Activated T-cell treated with anti-CD3 and anti-CD28 coated beads, Interleukin-2, amount 50 U/mL, for 72 hours (primary cell): ENCODE measurements around the gene MAN1B1. TPM values are rescaled to one million over a fixed set of nuclear protein-coding genes. Genes with fewer than 3 reads are reported as not detected.
A peak's percentile ranks its signal among the peaks of the same experiment; 100 is the strongest.

Experiments
- ATAC-seq, 2 donors: fragments of 150-1000 bp; cut with Tn5 transposase; replicated peaks in 1 of 2; 2 replicates each; pipeline ENCODE4 v1.10.0; 2021; ENCODE audit warnings: moderate library complexity in 2 of 2, mild to moderate bottlenecking in 1 of 2
- DNase-seq, 2 donors: peaks; one replicate each; pipeline ENCODE4 v3.0.0; 2021 to 2022; ENCODE audit warnings: mixed read lengths in 1 of 2
- H3K27ac Mint-ChIP-seq: one replicate; pipeline ENCODE4 v1.8.0; 2022; ENCODE audit warnings: mild to moderate bottlenecking, moderate library complexity, mixed read lengths
- H3K27me3 Mint-ChIP-seq: one replicate; pipeline ENCODE4 v1.8.0; 2022; ENCODE audit warnings: low read depth, mixed read lengths
- H3K36me3 Mint-ChIP-seq, 2 donors: one replicate each; pipeline ENCODE4 v1.8.0; 2022; ENCODE audit warnings: mixed read lengths in 2 of 2, mild to moderate bottlenecking in 1 of 2; ENCODE audit not compliant: insufficient read depth in 2 of 2
- H3K4me1 Mint-ChIP-seq: one replicate; pipeline ENCODE4 v1.8.0; 2022; ENCODE audit warnings: low read depth, mixed read lengths
- H3K4me3 Mint-ChIP-seq, 2 donors: one replicate each; pipeline ENCODE4 v1.8.0; 2022; ENCODE audit warnings: mild to moderate bottlenecking in 2 of 2, mixed read lengths in 2 of 2, moderate library complexity in 2 of 2
- H3K9me3 Mint-ChIP-seq, 2 donors: one replicate each; pipeline ENCODE4 v1.8.0; 2022; ENCODE audit warnings: mixed read lengths in 2 of 2
- total RNA-seq, 2 donors: library from RNA; stranded (reverse); gene quantifications; one replicate each; pipeline ENCODE4 v1.2.3, GENCODE V29; 2022

Gene MAN1B1
- total RNA-seq, 2 donors from 2014 or later = 40.3 to 45.8 TPM

DNA sequence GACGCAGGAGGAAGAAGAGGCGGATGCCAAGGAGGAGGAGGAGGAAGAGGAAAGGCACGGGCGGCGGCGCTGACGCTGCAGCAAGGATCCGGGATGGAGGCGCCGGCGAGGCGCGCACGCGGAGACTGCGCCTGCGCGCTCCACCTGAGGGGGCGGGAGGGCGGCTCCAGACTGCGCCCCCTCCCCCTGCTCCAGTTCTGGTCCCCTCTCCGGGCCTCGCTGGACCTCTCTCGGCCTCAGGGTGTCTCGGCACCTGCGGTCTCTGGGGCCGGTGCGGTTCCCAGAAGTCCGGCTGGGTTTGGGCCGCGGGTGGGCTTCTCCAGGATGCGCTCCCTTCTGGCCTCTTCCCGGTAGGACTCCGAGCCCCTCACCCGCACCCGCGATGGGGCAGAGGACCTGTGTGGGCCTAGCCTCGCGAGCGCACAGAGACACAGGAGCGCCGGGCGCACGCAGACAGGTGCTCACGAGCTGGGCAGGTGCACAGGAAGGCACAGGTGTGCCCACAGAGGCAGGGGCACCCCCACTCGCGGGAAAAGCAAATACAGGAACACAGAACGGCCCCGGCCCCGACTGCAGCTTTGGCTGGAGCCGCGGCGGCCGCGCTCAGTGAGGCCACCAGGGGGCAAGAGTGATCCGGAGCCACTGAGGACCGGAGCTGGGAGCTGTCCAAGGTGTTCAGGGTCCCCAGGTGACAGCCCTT is 40.5 kb upstream of the MAN1B1 start, which contains the start of gene NPDC1:
Gene NPDC1, minus strand, starts transcription at position 90 of the 700 bp plus-strand sequence. CDS start 188 bp downstream, outside the sequence.
- H3K27me3 Mint-ChIP-seq = peaks cover 34% of the 10 kb centered on the region
- H3K4me3 Mint-ChIP-seq = peak within 1 kb of the TSS; percentile 79 to 84
- ATAC-seq = peak; percentile 74 to 80
- no peaks in the 10 kb centered on the region for H3K36me3 Mint-ChIP-seq
- peak; percentile 88 to 90 for DNase-seq
- H3K27ac Mint-ChIP-seq = no peak within 1 kb of the TSS
- peaks cover 21% of the 10 kb centered on the region for H3K4me1 Mint-ChIP-seq
- no peaks in the 10 kb centered on the region for H3K9me3 Mint-ChIP-seq

DNA sequence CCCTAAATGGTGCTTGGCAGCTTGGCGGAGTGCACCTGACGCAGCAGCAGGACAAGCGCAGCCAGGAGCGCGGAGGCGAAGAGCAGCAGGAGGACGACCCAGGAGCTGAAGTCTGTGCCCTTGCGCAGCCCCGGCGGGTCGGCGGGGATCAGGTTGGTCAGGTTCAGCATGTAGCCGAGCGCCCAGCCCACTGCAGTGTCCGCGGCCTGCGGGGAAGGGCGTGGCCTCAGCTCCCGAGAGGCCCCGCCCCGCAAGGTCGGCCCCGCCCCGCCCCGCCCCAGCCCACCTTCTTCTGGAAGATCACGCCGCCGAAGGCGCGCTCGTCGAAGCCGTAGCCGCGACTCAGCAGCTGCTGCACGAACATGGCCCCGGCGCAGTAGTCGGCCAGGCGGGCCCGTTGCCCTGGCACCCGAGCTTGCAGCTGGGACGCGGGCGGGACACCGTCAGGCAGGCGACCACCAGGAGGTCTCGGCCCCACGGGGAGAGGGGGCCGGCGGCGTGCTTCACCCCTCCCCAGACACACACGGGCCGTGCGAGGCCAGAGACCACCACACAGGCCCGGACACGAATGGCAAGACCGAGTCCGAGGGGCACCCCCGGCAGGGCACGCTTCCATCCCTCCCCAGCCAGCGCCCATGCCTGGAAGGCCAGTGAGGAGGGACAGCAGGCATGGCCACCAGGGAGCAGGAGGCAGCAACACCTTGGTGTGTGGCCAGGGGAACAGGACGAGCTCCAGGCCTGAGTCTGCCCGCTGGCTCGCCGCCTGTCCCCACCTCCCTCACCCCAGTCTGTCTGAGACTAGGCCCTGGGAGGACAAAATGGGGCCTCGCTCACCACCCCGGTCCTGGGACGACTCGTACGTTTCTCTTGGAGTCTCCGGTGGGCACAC is 37.9 kb upstream of the MAN1B1 start:
- ATAC-seq (no peak), DNase-seq (no peak)
- H3K4me1 Mint-ChIP-seq = peaks cover 16% of the 10 kb centered on the region
- no peak overlapping the region for H3K27ac Mint-ChIP-seq
- H3K27me3 Mint-ChIP-seq = peaks cover 34% of the 10 kb centered on the region
- no peak overlapping the region for H3K4me3 Mint-ChIP-seq
- no peaks in the 10 kb centered on the region for H3K36me3 Mint-ChIP-seq
- no peaks in the 10 kb centered on the region for H3K9me3 Mint-ChIP-seq

DNA sequence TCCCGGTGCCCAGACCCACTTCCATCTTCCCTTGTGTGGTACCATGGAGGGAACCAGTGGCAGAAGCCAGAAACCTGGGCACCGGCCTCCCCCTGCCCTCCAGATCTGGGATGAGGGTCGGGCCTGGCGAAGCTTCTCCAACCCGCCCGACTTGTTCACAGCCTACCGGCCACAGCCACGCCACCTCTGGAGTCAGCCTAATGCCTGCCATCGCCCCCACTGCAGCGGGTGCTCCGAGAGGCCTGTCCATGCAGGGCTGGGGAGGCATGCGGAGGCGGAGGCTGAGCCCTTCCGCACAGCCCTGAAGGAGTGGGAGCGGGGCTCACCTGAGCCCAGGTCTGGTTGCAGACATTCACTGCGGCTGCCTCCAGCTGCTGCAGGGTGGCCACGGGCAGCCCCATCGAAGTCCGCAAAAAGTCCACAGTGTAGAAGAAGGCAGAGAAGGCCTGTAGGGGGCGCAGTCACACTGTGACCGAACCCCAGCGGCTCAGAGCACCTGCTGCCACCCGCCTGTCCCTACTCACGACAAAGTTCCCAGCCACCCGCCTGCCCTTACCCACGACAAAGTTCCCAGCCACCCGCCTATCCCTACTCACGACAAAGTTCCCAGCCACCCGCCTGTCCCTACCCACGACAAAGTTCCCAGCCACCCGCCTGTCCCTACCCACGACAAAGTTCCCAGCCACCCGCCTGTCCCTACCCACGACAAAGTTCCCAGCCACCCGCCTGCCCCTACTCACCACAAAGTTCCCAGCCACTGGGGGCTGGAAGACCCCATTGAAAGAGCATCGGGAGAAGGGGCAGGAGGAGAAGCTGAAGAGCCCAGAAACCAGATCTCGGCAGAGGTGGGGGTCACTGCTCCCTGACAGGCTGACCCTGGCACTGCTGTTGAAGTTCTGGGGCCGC is 37.0 kb upstream of the MAN1B1 start:
- Mint-ChIP-seq H3K27ac (no peak overlapping the region), H3K4me1 (peaks cover 8% of the 10 kb centered on the region), H3K9me3 (no peaks in the 10 kb centered on the region), H3K36me3 (no peaks in the 10 kb centered on the region), H3K4me3 (no peak overlapping the region), H3K27me3 (peaks cover 30% of the 10 kb centered on the region)
- ATAC-seq (peak; percentile 48 to 54), DNase-seq (peak; percentile 79 to 82)

DNA sequence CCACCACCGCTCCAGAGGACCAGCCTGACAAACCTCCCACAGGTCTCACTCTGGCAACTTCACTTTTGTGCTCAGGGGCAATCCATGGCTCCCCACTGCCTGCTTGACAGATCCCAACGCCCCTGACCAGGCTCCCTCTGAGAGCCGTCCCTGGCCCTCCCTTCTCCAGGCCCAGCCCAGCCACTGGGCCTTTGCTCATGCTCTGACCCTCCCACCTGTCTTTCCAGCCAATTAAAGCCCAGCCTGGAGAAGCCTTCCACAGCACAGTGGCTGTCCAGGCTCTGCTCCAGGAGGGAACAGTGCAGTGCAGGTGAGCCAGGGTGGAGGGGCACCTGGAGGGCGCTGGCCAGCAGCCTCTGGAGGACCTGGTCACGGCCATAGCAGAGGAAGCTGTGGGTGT is 36.2 kb upstream of the MAN1B1 start:
- peaks cover 5% of the 10 kb centered on the region for H3K4me1 Mint-ChIP-seq
- peaks cover 26% of the 10 kb centered on the region for H3K27me3 Mint-ChIP-seq
- no peak for ATAC-seq
- H3K36me3 Mint-ChIP-seq = no peaks in the 10 kb centered on the region
- H3K27ac Mint-ChIP-seq = no peak overlapping the region
- DNase-seq = no peak
- H3K4me3 Mint-ChIP-seq = no peak overlapping the region
- H3K9me3 Mint-ChIP-seq = no peaks in the 10 kb centered on the region

DNA sequence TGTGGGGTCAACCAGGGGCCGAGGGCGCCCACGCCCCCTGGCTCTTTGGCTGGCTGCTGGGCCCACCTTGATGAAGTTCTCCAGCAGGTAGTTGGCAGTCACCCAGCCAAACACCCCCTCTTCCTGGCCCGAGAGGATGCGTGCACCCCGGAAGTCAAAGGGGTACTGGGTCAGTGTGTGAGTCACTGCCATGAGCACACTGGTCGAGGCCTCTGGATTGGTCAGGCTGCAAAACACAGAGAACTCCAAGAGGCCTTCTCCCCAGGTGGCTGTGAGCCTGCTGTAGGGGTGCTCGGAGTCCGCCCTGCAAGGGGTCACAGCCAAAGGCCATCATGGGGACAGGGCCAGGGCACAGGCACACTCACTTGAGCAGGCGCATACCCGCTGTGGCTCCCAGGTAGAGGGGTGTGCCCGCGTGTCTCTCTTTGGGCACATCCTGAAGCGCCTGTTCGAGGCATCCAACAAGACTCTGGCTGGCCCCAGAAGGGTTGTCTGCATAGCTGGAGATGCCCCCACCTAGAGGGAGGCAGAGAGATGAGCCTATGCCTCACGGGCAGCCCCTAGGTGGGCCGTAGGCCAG is 35.5 kb upstream of the MAN1B1 start:
- peaks cover 26% of the 10 kb centered on the region for H3K27me3 Mint-ChIP-seq
- no peak overlapping the region for H3K27ac Mint-ChIP-seq
- no peaks in the 10 kb centered on the region for H3K36me3 Mint-ChIP-seq
- ATAC-seq (no peak), DNase-seq (no peak)
- peaks cover 4% of the 10 kb centered on the region for H3K4me1 Mint-ChIP-seq
- no peak overlapping the region for H3K4me3 Mint-ChIP-seq
- H3K9me3 Mint-ChIP-seq = no peaks in the 10 kb centered on the region

DNA sequence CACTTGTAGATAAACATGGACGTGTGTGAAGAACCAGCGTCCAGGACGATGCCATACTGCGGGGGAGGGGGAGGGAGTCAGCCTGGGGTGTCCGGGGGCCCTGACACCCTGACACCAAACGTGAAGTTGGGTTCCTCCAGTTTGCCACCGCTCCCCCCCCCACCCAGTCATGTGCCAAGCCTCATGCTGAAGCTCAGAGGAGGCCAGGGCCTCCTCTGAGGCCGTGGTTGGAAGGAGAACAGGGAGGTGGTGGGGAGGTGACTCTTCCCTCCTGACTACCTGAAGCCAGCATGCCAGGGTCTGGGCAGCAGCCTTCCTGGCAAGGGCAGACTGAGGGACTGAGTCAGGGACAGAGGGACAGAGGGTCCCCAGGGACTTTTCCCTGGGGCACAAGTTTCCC is 34.5 kb upstream of the MAN1B1 start:
- H3K4me1 Mint-ChIP-seq = no peaks in the 10 kb centered on the region
- H3K27ac Mint-ChIP-seq = no peak overlapping the region
- ATAC-seq (no peak), DNase-seq (no peak)
- H3K9me3 Mint-ChIP-seq = no peaks in the 10 kb centered on the region
- no peaks in the 10 kb centered on the region for H3K36me3 Mint-ChIP-seq
- peaks cover 21% of the 10 kb centered on the region for H3K27me3 Mint-ChIP-seq
- H3K4me3 Mint-ChIP-seq = no peak overlapping the region

DNA sequence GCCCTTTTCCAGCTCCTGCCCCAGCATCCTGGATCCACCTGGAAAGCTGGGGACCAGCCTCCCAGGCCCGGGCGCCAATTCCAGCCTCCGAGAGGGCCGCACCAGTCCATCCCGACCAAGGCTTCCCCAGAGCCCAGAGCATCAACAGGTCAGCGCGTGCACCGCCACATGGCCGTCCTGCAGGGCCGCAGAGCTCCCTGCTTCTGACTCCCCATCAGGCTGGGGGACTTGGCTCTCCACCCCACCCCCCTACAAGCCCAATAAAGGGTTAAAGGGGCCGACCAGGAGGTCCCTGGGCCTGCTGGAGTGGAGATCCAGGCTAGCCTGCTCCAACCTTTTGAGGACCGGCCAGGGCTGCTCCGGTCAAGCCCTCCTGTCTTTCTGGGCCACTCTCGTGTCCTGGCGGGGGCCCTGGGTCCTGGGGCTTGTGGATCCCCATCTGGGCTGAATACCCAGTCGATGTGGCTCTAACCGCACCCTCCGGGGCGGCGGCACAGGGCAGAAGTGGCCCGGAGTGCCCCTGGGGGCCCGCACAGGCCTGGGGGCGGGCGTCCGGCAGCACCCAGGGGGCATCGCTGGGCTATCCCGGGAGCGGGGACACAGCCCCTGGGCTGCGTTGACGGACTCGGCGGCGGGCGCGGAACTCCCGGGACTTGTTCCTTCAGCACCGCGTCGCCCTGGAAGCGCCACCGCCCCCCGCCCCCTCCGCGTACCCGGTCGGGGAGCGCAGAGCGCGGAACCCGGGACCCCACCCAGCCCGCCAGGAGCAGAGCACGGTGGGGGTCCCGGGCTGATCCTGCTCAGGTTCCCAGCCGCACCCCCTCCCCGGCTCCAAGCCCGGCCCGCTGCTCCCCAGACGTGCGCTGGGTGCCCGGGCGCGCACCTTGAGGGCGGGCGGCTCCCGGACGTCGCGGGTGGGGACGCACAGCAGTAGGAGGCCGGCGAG is 33.5 kb upstream of the MAN1B1 start:
- DNase-seq = no peak
- ATAC-seq = no peak
- Mint-ChIP-seq H3K9me3 (no peaks in the 10 kb centered on the region), H3K36me3 (no peaks in the 10 kb centered on the region), H3K27ac (no peak overlapping the region), H3K4me1 (no peaks in the 10 kb centered on the region), H3K4me3 (peak overlapping the region in 1 of 2 donors; percentile 22), H3K27me3 (peaks cover 11% of the 10 kb centered on the region)

DNA sequence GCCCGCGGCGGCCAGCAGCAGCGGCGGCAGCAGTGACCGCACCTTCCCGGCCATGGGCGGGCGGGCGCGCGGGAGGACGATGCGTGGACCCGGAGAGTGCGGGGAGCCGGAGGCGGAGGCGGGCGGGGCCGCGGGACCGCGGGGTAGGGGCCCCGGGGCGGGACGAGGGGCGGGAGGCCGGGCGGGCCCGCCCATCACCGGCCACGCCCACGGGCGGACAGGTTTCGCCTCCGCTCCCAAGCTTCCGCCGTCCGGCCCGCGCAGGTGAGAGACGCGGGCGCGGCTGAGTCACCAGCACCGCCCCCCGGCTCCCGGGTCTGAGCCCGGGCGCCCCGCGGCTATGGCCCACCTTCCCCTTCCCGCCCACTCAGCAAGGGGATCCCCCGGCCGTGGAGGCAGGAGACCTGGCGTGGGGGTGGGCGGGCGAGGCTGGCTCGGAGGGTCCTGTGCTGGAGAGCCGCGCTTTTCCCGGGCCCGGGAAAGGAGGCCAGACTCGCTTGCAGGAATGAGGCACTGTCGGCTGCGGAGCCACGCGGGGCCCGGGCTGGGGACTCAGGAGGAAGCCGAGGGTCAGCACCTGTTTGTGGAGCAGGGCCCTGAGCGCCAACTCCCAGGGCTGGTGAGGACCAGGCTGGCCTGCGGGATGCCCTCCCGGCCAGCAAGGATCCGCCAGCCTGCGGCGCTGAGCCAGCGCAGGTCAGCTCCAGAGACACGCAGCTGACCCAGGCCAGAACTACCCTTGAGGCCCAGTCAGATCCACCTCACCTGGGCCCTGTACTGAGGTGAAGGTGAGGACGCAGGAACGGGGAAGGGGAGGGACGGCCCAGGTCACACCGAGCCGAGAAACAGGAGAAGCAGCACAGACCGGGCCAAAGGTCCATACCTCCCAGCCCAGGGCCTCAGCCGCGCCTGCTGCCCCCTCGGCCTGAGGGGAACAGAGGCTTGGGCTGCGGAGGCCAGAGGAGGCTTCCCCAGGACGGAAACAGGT is 32.5 kb upstream of the MAN1B1 start, which contains the start of gene ENTPD2:
Gene ENTPD2, minus strand, starts transcription at position 118 of the 988 bp plus-strand sequence. Its CDS starts 64 bp downstream, at position 54.
- ATAC-seq = peak; percentile 60 to 68

DNA sequence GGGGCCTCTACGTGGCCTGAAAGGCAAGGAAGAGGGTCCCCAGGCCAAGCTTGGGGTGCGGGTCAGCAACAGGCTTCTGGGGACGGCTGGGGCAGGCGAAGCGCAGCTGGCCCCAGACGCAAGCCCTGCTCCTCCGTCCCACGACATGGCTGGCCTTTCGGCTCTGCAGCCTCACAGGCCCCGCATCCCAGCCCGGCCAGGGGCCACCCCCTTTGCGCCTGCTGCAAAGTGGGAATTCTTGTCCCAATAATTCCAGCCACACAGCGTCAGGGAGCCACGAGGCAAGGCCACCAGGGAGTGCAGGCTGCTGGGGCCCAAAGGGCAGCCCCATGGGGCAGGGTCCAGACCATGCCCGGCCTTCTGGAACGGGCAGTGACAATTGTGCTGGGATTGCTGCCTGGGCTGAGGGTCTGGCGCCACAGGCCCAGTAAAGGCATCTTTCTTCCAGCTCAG is 31.8 kb upstream of the MAN1B1 start:
- ATAC-seq = no peak
- Mint-ChIP-seq H3K27me3 (peaks cover 3% of the 10 kb centered on the region), H3K4me1 (no peaks in the 10 kb centered on the region), H3K36me3 (no peaks in the 10 kb centered on the region), H3K9me3 (no peaks in the 10 kb centered on the region), H3K4me3 (no peak overlapping the region), H3K27ac (no peak overlapping the region)
- no peak for DNase-seq

More for the DNA sequence above, 32.5 kb upstream of the MAN1B1 start, which contains the start of gene ENTPD2:
- H3K36me3 Mint-ChIP-seq = no peaks in the 10 kb centered on the region
- no peak within 1 kb of the TSS for H3K27ac Mint-ChIP-seq
- no peaks in the 10 kb centered on the region for H3K9me3 Mint-ChIP-seq
- H3K4me3 Mint-ChIP-seq = peak within 1 kb of the TSS in 1 of 2 donors; percentile 27
- DNase-seq = peak; percentile 49 to 53
- H3K4me1 Mint-ChIP-seq = no peaks in the 10 kb centered on the region
- peaks cover 10% of the 10 kb centered on the region for H3K27me3 Mint-ChIP-seq

DNA sequence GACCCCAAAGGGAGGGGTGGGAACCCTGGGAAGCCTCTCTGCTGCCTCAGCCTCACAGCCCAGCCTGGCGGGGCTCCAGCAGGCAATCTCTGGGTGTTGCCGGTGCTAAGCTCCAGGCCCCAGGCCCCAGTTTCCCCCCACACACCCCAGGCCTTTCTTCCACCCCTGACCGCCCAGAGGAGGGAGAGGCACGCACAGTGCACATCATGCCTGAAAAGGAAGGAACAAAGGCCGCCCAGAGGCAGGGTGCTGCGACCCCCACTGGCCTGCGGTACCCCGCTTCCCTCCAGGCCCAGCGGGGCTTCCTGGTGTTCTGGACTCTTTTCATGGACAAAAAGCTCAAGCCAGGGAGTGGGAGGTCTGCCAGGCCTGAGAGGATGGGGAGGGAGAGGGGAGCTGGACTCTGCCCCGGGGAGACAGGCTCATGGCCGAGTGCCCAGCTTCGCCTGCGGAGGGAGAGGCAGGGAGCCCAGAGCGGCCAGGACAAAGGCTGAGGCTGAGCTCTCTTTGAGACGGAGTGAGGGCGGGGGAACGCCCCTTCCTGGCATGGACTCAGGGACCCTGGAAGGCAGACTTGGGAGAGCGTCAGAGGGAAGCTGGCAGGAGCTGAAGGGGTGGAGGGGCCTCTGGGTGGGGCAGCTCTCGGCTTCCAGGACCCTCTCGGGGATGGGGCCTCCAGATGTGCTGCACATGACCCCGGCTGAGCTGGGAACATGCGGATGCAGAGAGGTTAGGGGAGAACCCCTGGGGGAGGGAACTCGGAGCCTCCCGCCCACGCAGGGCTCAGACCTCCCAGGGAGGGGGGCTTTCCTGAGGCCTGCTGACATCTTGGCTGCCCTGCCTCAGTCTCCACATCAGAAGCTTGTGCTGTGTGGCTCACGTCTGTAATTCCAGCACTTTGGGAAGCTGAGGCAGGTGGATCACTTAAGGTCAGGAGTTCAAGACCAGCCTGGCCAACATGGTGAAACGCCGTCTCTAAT is 31.1 kb upstream of the MAN1B1 start:
- no peaks in the 10 kb centered on the region for H3K27me3 Mint-ChIP-seq
- H3K9me3 Mint-ChIP-seq = no peaks in the 10 kb centered on the region
- H3K36me3 Mint-ChIP-seq = no peaks in the 10 kb centered on the region
- H3K4me3 Mint-ChIP-seq = no peak overlapping the region
- H3K4me1 Mint-ChIP-seq = no peaks in the 10 kb centered on the region
- ATAC-seq (no peak), DNase-seq (no peak)
- no peak overlapping the region for H3K27ac Mint-ChIP-seq
